Heart left ventricle (tissue), 13 donors: Measurements from ENCODE around the gene RAB11FIP4.

Experiments used
- CTCF ChIP-seq, 12 donors: fragments of 200-600 bp; sonication (generic) in 4 of 12; IDR thresholded peaks; one replicate each; pipeline versions ENCODE4 v1.5.0 to v1.8.0; 2018 to 2022; ENCODE audit warnings: antibody characterized with exemption in 12 of 12, mild to moderate bottlenecking in 5 of 12
- POLR2A ChIP-seq, 2 donors: fragments of 450-650 bp; IDR thresholded peaks; one replicate each; pipeline ENCODE4 v1.6.1; 2017; ENCODE audit warnings: antibody characterized with exemption in 2 of 2, mild to moderate bottlenecking in 2 of 2, moderate library complexity in 2 of 2
- donor health status: ischemic (EF 13 %, LVEDD 7.1; RV severe dilation, severe dysfunction).
- donor health status: DM: no; HTN: yes; CAD: no.
- donor health status: DM: no; HTN: no; CAD: no.
- donor health status: ischemic (EF 25% LVEDD 6.9; RV normal size, moderate dysfunction).
- donor health status: ischemic (EF 25% LVEDD 5.7; RV mildly dilated, moderate dysfunction).
- donor health status: ischemic (EF 35%, LVEDD 5.7; RV mildly dilated, moderate dysfunction).
- donor health status: nonischemic (EF 11% LVEDD 7.7; RV severe dilation, severe dysfunction).
- donor health status: DM: yes; HTN: yes; CAD: no.
- donor health status: PGD.
- donor health status: ischemic (EF 29% LVEDD 5.4; RV normal size, mild dysfunction).
- donor health status: nonischemic (EF 23%, LVEDD 6.1; RV moderate dilation, normal function).

DNA sequence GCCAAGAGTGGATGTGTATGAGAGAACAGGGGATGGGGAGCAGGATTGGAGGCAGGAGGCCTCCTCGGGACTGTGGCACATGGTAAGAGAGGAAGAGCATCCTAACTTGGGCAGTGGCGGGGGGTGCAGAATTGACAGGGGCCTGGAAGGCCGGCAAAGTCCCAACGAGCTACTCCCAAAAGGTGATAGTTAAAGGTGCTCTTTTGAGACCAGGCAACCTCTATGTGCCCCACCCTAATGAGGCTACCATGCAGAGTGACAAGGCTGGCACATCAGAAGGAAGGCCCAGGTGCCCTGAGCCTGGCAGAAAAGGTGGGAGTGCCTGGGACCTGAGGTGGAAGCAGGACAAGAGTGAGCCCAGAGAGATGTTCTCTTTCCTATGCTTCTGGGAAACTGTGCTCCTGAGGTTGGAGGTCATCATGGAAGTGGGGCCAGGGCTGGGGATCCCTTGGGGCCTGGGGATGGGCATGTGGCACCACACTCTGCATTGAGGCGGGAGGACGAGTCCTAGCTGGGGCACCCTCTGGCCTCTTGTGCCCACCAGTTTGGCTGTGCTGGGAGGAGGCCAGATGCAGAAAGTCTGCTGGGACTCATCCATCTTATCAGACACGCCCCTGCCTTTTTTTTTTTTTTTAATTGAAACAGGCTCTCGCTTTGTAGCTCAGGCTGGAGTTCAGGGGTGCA is 5.9 kb downstream of the RAB11FIP4 start:
- TF ChIP-seq CTCF (IDR thresholded peaks at IDR 0.05) = no peak
- TF ChIP-seq POLR2A (IDR thresholded peaks at IDR 0.05) = no peak
